AG09319 (cell line): ENCODE measurements around the gene EMC8.
"Not testable (repeated sequence)": the region's sequence is repeated elsewhere in the genome, so short reads cannot be mapped to it uniquely, and the experiment has no call there.

Experiments used
- DNase-seq: peaks from one replicate; pipeline ENCODE4 v3.0.0-alpha.2; 2010; ENCODE audit warnings: low read depth; ENCODE audit errors: extremely low read depth
- TF ChIP-seq, protein P1 (sequence below): IDR thresholded peaks from 2 replicates; pipeline ENCODE4 v1.5.1; 2011; ENCODE audit warnings: low read depth, mild to moderate bottlenecking, inconsistent platforms, low read length, moderate library complexity

The EMC8 gene

DNA sequence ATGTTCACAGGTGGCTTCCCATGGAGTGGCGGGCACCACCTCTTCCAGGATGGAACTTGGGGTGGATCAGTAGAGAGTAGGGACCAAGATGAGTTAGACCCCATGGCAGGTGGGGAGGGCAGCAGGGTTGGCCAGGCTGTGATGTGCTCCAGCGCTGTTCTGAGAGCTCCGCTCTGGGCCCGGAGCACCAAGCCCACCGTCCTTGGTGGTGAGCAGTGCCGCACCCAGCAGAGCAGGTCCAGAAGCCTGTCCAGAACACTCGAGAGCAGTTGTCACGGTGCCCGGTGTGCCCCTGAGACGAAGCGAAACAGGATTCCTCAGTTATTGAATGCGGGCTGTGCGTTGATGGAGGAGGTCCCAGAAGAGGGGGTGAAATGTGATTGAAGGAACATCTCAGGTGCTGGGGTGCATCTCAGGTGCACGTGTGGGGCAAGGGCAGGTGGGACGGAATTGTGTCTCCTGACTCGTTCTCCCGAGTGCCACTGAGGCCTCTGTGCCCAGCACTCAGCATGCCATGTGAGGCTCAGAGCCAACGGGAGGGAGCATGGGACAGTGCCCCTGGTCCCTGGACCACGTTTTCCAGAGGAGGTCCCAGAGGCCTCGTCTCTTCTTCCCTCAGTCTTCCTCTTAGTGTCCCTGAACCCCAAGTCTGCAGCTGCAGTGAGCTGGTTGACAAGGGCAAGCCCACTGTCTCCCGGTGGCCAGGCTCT lies 39.7 kb upstream of the EMC8 start:
- TF ChIP-seq, protein P1, sequence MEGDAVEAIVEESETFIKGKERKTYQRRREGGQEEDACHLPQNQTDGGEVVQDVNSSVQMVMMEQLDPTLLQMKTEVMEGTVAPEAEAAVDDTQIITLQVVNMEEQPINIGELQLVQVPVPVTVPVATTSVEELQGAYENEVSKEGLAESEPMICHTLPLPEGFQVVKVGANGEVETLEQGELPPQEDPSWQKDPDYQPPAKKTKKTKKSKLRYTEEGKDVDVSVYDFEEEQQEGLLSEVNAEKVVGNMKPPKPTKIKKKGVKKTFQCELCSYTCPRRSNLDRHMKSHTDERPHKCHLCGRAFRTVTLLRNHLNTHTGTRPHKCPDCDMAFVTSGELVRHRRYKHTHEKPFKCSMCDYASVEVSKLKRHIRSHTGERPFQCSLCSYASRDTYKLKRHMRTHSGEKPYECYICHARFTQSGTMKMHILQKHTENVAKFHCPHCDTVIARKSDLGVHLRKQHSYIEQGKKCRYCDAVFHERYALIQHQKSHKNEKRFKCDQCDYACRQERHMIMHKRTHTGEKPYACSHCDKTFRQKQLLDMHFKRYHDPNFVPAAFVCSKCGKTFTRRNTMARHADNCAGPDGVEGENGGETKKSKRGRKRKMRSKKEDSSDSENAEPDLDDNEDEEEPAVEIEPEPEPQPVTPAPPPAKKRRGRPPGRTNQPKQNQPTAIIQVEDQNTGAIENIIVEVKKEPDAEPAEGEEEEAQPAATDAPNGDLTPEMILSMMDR, result no peak

GRCh38 chr16:85838381-85838780 lies 39.0 kb upstream of the EMC8 start:
- DNase-seq, result no peak
- TF ChIP-seq, protein P1, result no peak

More for the DNA sequence above, 39.7 kb upstream of the EMC8 start:
- no peak for DNase-seq

GRCh38 chr16:85837654-85838053 lies 38.3 kb upstream of the EMC8 start:
- DNase-seq, result not testable (repeated sequence)

GRCh38 chr16:85836706-85837582 lies 37.6 kb upstream of the EMC8 start:
- TF ChIP-seq, protein P1, result no peak
- DNase-seq, result no peak

DNA sequence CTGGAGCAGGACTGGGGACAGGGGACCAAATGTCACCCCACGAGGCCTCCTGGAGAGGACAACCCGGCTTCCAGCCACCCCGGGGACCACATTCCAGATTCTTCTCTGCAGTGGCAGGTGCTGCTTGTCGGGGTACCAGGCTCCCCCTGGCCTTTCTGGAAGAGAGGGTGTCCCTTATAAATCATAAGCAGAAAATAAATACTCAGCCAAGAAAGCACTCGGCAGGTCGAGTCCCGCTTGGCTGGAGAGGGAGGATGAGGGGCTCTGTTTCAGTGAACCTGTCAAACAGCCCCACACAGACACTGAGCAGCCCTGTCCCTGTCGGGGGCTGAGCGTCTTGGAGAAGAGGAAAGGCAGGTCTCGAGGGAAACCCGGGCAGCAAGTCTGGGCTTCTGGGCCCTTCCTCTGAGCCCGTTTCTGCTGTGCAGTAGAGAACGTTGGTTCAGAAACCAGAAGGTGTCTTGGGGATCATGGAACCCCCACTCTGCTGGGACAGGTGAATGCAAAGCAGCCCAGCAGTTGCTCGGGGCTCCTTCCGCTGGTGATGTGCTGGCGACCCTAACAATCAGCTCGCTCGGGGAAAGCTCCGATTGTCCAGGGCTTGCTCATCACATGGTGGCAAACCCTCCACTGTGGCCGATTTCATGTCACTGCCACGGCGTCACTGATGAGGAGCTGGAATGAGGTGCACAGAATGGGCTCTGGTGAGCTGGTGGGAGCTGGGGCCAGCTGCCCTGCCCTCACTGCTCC lies 36.8 kb upstream of the EMC8 start:
- DNase-seq, result no peak
- TF ChIP-seq, protein P1, result no peak

DNA sequence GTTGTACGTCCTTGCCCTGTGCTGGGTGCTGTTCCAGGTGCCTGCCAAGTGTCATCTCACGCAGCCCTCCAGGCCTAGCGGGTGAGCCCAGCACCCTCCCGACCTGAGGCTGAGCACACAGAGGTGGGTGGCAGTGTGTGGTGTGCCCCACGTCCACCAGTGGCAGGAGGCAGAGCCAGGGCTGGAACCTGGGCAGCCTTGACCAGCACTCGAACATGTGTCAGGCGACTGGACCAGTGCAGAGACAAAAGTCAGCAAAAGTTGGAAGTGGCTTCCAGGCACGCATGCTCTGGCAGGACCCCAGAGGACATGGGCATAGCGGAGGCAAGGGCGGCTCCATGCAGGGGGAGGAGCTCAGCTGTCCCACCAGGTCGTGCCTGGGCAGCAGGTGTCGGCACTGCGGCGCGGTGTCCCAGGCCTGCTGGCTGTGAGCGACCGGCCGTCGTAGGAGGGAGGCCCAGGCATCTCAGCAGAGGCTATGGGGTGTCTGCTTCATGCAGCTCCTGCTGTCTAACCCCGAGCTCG lies 35.9 kb upstream of the EMC8 start:
- TF ChIP-seq, protein P1, result no peak
- no peak for DNase-seq

DNA sequence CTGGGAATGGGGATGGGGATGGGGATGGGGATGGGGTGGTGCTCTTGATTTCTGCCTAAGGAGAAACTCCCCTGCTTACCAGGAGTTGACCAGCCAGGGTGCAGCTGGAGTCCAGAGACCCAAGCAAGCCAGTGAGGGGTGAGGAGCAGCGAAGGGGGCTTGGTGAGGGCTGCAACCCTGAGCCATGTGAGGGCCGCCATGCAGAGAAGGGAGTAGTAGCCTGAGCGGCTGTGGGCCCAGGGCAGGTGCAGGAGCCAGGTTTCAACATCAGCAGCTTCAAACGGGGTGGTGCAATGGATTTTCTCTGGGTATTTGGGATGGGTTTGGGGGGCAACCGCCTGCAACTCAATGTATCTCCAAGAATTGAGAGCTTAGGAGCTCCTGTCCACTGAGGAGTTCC lies 35.4 kb upstream of the EMC8 start:
- TF ChIP-seq, protein P1, result no peak
- no peak for DNase-seq
